ENCODE data around the gene RBMS3. TPM values are rescaled to one million over a fixed set of nuclear protein-coding genes. Genes with fewer than 3 reads are reported as not detected.
A peak's percentile ranks its signal among the peaks of the same experiment; 100 is the strongest.

Gene RBMS3
- total RNA-seq, 1 experiment from 2014 or later, result 5.9 TPM

DNA sequence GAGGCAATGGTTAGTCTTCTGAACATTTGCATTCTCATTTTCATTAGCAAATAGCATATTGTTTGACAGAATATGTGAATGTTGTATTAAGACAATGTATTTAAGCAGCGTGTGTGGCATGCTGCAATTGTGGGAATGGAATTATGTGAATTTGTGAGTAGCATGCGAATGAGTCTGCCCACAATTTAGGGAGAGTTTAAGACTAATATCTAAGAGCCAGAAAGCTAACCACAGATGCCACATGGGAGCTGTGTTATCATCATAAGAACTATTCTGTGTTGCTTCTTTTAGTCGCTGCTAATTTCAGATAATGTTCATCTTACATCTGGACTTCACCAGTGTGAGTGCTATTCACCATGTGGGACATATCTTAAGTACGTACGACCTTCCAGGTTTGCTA is 494.5 kb downstream of the RBMS3 start:
- intact Hi-C loops (cut with micrococcal nuclease; ENCODE audit: unreplicated experiment), result no loop called here
- no TSS peak for BruUV-seq (replicated peaks)
- Histone ChIP-seq H3K36me3 (ENCODE audit: insufficient read depth, low read length, poor library complexity, severe bottlenecking) (no peaks in the 10 kb centered on the region), H3K4me1 (ENCODE audit: insufficient read depth, low read length, poor library complexity, severe bottlenecking) (peaks cover 9% of the 10 kb centered on the region), H3K27me3 (replicated peaks; ENCODE audit: insufficient read depth, low read depth, low read length, poor library complexity) (no peaks in the 10 kb centered on the region), H3K9me3 (ENCODE audit: low read depth, low read length, poor library complexity, severe bottlenecking) (no peaks in the 10 kb centered on the region), H3K4me3 (ENCODE audit: low read depth, low read length, poor library complexity, severe bottlenecking) (no peak overlapping the region), H3K27ac (ENCODE audit: low read depth, low read length, poor library complexity, severe bottlenecking) (no peak overlapping the region)
- ChIA-PET POLR2A (ENCODE audit: low non-redundant PET) (no interaction called here), CTCF (no interaction called here)
- no peak for DNase-seq (ENCODE audit: low spot score)
- no peak for TF ChIP-seq EZH2 (IDR thresholded peaks at IDR 0.05; ENCODE audit: borderline replicate concordance, low read depth, low read length, poor library complexity, severe bottlenecking)
- TF ChIP-seq, protein P1, sequence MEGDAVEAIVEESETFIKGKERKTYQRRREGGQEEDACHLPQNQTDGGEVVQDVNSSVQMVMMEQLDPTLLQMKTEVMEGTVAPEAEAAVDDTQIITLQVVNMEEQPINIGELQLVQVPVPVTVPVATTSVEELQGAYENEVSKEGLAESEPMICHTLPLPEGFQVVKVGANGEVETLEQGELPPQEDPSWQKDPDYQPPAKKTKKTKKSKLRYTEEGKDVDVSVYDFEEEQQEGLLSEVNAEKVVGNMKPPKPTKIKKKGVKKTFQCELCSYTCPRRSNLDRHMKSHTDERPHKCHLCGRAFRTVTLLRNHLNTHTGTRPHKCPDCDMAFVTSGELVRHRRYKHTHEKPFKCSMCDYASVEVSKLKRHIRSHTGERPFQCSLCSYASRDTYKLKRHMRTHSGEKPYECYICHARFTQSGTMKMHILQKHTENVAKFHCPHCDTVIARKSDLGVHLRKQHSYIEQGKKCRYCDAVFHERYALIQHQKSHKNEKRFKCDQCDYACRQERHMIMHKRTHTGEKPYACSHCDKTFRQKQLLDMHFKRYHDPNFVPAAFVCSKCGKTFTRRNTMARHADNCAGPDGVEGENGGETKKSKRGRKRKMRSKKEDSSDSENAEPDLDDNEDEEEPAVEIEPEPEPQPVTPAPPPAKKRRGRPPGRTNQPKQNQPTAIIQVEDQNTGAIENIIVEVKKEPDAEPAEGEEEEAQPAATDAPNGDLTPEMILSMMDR (conservative IDR thresholded peaks at IDR 0.05; ENCODE audit: low read depth, low read length), result no peak

GRCh38 chr3:29777869-29778268 is 497.0 kb downstream of the RBMS3 start:
- intact Hi-C loops (cut with micrococcal nuclease; ENCODE audit: unreplicated experiment), result no loop called here
- H3K4me1 ChIP-seq (ENCODE audit: insufficient read depth, low read length, poor library complexity, severe bottlenecking), result no peaks in the 10 kb centered on the region
- POLR2A ChIA-PET (ENCODE audit: low non-redundant PET), result no interaction called here
- DNase-seq (ENCODE audit: low spot score), result no peak
- no peak overlapping the region for H3K27ac ChIP-seq (ENCODE audit: low read depth, low read length, poor library complexity, severe bottlenecking)
- CTCF ChIA-PET, result no interaction called here
- H3K9me3 ChIP-seq (ENCODE audit: low read depth, low read length, poor library complexity, severe bottlenecking), result no peaks in the 10 kb centered on the region
- H3K4me3 ChIP-seq (ENCODE audit: low read depth, low read length, poor library complexity, severe bottlenecking), result no peak overlapping the region
- no TSS peak for BruUV-seq (replicated peaks)
- no peak for TF ChIP-seq EZH2 (IDR thresholded peaks at IDR 0.05; ENCODE audit: borderline replicate concordance, low read depth, low read length, poor library complexity, severe bottlenecking)
- TF ChIP-seq, protein P1 (conservative IDR thresholded peaks at IDR 0.05; ENCODE audit: low read depth, low read length), result no peak
- H3K36me3 ChIP-seq (ENCODE audit: insufficient read depth, low read length, poor library complexity, severe bottlenecking), result no peaks in the 10 kb centered on the region
- H3K27me3 ChIP-seq (replicated peaks; ENCODE audit: insufficient read depth, low read depth, low read length, poor library complexity), result no peaks in the 10 kb centered on the region

DNA sequence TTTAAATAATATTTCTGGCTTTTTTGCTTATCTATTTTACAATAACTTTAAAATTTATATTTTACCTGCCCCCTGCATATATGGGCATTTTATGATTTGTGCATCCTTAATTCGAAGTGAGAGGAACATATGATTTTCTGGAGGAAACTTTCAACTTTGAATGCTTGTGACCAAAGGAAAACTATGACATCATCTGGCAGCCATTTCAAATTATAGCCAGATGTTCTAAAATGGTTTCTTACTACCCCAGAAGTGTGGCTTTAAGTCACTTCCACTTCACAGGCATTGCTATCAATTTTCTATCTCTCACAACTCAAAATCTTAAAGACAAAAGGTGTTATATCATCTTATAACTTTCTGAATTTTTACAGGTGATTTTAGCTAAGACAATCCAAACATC is 508.8 kb downstream of the RBMS3 start:
- Histone ChIP-seq H3K27ac (ENCODE audit: low read depth, low read length, poor library complexity, severe bottlenecking) (no peak overlapping the region), H3K9me3 (ENCODE audit: low read depth, low read length, poor library complexity, severe bottlenecking) (no peaks in the 10 kb centered on the region), H3K4me3 (ENCODE audit: low read depth, low read length, poor library complexity, severe bottlenecking) (no peak overlapping the region), H3K4me1 (ENCODE audit: insufficient read depth, low read length, poor library complexity, severe bottlenecking) (no peaks in the 10 kb centered on the region), H3K36me3 (ENCODE audit: insufficient read depth, low read length, poor library complexity, severe bottlenecking) (no peaks in the 10 kb centered on the region), H3K27me3 (replicated peaks; ENCODE audit: insufficient read depth, low read depth, low read length, poor library complexity) (no peaks in the 10 kb centered on the region)
- peak; percentile 16 for DNase-seq (ENCODE audit: low spot score)
- ChIA-PET POLR2A (ENCODE audit: low non-redundant PET) (no interaction called here), CTCF (no interaction called here)
- TF ChIP-seq, protein P1 (conservative IDR thresholded peaks at IDR 0.05; ENCODE audit: low read depth, low read length), result no peak
- no peak for TF ChIP-seq EZH2 (IDR thresholded peaks at IDR 0.05; ENCODE audit: borderline replicate concordance, low read depth, low read length, poor library complexity, severe bottlenecking)
- BruUV-seq (replicated peaks), result no TSS peak
- intact Hi-C loops (cut with micrococcal nuclease; ENCODE audit: unreplicated experiment), result no loop called here

All from A673 (cell line).